Common myeloid progenitor, CD34-positive (primary cell): ENCODE data around the gene NFIB.

Experiments used
- CTCF ChIA-PET: fragments of 350-600 bp; sonication (Branson Sonifier 250); formaldehyde crosslinking; loops from one replicate; lab custom pipeline; 2021; ENCODE audit warnings: antibody characterized with exemption; lab: Charles Lee
- POLR2A ChIA-PET: fragments of 350-600 bp; sonication (Branson Sonifier 250); formaldehyde crosslinking; loops from one replicate; lab custom pipeline; 2021; ENCODE audit warnings: antibody characterized with exemption; lab: Charles Lee
- DNase-seq, 3 donors: peaks; one replicate each; pipeline versions ENCODE4 v3.0.0 to v3.0.0-alpha.2; 2013
- H3K27ac ChIP-seq, 2 experiments: 1 replicate in 1 of 2; 2 replicates in 1 of 2; pipeline ENCODE4 v1.7.0; 2013; ENCODE audit warnings: inconsistent platforms in 2 of 2, low read length in 2 of 2, mild to moderate bottlenecking in 2 of 2, low read depth in 1 of 2, moderate library complexity in 1 of 2; ENCODE audit not compliant: severe bottlenecking in 2 of 2, insufficient read depth in 1 of 2, poor library complexity in 1 of 2
- H3K27me3 ChIP-seq, 5 experiments: replicated peaks in 2 of 5; 1 replicate in 3 of 5; 2 replicates in 2 of 5; pipeline versions ENCODE4 v1.6.1 to v1.7.0; 2013; ENCODE audit warnings: low read length in 4 of 5, mild to moderate bottlenecking in 2 of 5, moderate library complexity in 2 of 5, inconsistent platforms in 1 of 5; ENCODE audit not compliant: insufficient read depth in 5 of 5, control insufficient read depth in 4 of 5
- H3K36me3 ChIP-seq, 4 experiments: 1 replicate in 2 of 4; 2 replicates in 2 of 4; pipeline versions ENCODE4 v1.6.1 to v1.7.0; 2013; ENCODE audit warnings: low read length in 3 of 4, control low read depth in 1 of 4, mild to moderate bottlenecking in 1 of 4; ENCODE audit not compliant: control insufficient read depth in 4 of 4, insufficient read depth in 4 of 4
- H3K4me1 ChIP-seq, 4 experiments: 1 replicate in 3 of 4; 2 replicates in 1 of 4; pipeline versions ENCODE4 v1.6.1 to v1.7.1; 2013; ENCODE audit warnings: low read length in 3 of 4, mild to moderate bottlenecking in 3 of 4, control low read depth in 1 of 4, inconsistent platforms in 1 of 4, moderate library complexity in 1 of 4; ENCODE audit not compliant: control insufficient read depth in 4 of 4, insufficient read depth in 4 of 4; ENCODE audit errors: control extremely low read depth in 1 of 4
- H3K4me3 ChIP-seq, 7 experiments: 1 replicate in 4 of 7; 2 replicates in 3 of 7; pipeline versions ENCODE4 v1.5.1 to v1.7.0; 2013; ENCODE audit warnings: mild to moderate bottlenecking in 7 of 7, low read length in 6 of 7, moderate library complexity in 6 of 7, inconsistent platforms in 2 of 7, low read depth in 2 of 7, control low read depth in 1 of 7; ENCODE audit not compliant: insufficient read depth in 4 of 7, control insufficient read depth in 1 of 7; ENCODE audit errors: extremely low read depth in 1 of 7
- H3K9me3 ChIP-seq, 5 experiments: 1 replicate in 4 of 5; 2 replicates in 1 of 5; pipeline versions ENCODE4 v1.6.1 to v1.7.1; 2013; ENCODE audit warnings: low read length in 4 of 5, mild to moderate bottlenecking in 2 of 5, inconsistent platforms in 1 of 5, low read depth in 1 of 5, moderate library complexity in 1 of 5; ENCODE audit not compliant: control insufficient read depth in 4 of 5, insufficient read depth in 2 of 5; ENCODE audit errors: control extremely low read depth in 1 of 5
- WGBS: methylation state at CpG from one replicate; pipeline ENCODE4 v1.1.5; 2013; ENCODE audit not compliant: insufficient coverage; 5-methylcytosine and 5-hydroxymethylcytosine counted together

The NFIB gene

DNA sequence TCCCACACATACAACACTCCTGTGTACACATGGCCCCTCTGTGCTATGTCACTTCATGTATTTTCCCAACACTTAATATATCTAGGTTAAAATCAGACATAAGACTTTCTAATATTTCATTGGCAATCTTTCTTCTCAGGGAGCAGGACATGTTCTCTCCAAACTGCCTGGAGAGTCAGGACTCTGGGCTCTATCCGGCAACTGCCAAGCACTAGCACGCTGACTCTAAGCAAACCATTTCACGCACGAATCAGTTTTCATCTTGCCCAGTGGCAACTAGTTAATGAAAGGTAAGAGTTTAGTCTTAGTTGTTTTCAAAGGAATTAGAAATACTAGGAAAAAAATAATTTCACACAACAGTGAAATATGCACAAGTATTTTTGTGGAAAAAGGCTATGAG lies 124.8 kb downstream of the NFIB start:
- 100% methylated on average over 1 of the region's 4 CpGs for WGBS
- DNase-seq: no peak
- H3K4me3 ChIP-seq: no peak overlapping the region
- no peaks in the 10 kb centered on the region for H3K9me3 ChIP-seq
- no peaks in the 10 kb centered on the region for H3K27me3 ChIP-seq
- CTCF ChIA-PET: no interaction called here
- POLR2A ChIA-PET: no interaction called here
- H3K27ac ChIP-seq: no peak overlapping the region
- no peaks in the 10 kb centered on the region for H3K36me3 ChIP-seq
- H3K4me1 ChIP-seq: peaks cover 0 to 2% (median 0%) of the 10 kb centered on the region in 4 experiments

DNA sequence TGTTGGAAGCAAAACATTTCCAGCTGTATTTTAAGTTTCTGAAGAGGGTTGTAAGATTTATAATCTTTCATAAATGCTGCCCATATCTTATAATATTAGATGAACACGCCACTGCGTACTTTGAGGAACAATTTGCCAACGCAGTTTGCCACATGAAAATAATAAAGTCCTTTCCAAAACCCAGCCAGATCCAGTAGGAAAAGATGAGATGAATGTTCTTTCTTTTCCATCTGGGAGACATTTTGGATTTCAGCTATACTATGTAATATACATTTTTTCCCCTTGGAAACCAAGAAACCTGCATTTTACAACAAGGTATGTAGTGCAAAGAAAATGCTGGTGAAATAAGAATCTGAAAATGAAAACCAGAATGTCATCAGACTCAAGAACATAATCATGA lies 125.4 kb downstream of the NFIB start:
- peaks cover 0 to 2% (median 0%) of the 10 kb centered on the region in 4 experiments for H3K4me1 ChIP-seq
- WGBS: no CpG with 5 or more reads among the region's 3 CpGs
- ChIA-PET CTCF (no interaction called here), POLR2A (no interaction called here)
- no peak overlapping the region for H3K4me3 ChIP-seq
- DNase-seq: no peak
- H3K36me3 ChIP-seq: no peaks in the 10 kb centered on the region
- no peaks in the 10 kb centered on the region for H3K27me3 ChIP-seq
- H3K9me3 ChIP-seq: no peaks in the 10 kb centered on the region
- no peak overlapping the region for H3K27ac ChIP-seq

DNA sequence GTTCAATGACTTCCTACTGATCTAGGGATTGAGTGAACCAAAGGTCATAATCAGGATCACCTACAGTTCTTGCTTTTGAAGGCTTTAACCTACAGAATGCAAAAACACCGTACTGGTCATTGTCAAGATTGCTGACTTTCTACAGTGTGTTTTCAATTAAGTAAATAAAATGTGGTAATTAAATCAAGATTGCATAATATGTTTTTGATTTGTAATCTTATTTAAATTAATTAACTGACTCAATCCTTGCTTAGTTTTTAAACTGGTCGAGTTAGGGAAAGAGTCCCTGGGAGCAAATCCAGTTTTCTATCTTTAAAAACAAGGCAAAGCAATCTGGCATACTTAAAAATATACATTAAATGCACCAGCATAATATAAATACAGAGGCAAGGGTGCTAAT lies 125.9 kb downstream of the NFIB start:
- Histone ChIP-seq H3K4me3 (no peak overlapping the region), H3K36me3 (no peaks in the 10 kb centered on the region), H3K27me3 (no peaks in the 10 kb centered on the region), H3K4me1 (peaks cover 0 to 4% (median 1%) of the 10 kb centered on the region in 4 experiments), H3K9me3 (no peaks in the 10 kb centered on the region), H3K27ac (no peak overlapping the region)
- POLR2A ChIA-PET: no interaction called here
- no peak for DNase-seq
- no CpG with 5 or more reads among the region's 2 CpGs for WGBS
- CTCF ChIA-PET: no interaction called here

DNA sequence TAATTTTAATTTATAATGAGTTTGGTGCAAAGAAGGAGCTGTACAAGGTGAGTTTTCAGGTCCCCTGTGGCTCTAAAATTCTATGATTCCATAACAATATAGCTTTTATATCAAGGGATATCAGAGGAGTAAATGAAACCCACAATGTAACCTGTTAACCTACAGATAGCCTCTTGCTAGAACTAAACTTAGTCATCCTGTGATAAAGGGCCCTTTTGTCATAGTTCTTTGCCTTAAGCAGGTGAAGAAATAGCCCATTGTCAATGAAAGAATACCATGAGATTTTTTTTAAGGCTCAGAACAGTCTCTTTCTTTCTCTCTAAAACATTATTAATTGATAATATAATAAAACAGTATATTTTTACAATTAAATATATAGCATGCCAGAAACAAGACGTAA lies 127.8 kb downstream of the NFIB start:
- Histone ChIP-seq H3K27ac (no peak overlapping the region), H3K9me3 (no peaks in the 10 kb centered on the region), H3K27me3 (peaks cover 0 to under 1% (median 0%) of the 10 kb centered on the region in 5 experiments), H3K36me3 (no peaks in the 10 kb centered on the region), H3K4me3 (no peak overlapping the region), H3K4me1 (peaks cover 0 to 13% (median 5%) of the 10 kb centered on the region in 4 experiments)
- no peak for DNase-seq
- ChIA-PET POLR2A (no interaction called here), CTCF (interaction anchor here (1.1 kb wide), 1 partner anchor 9 kb away, joined by 3 read pairs; no protein-coding TSS in a partner anchor)
- WGBS: no CpG with 5 or more reads among the region's 1 CpG

DNA sequence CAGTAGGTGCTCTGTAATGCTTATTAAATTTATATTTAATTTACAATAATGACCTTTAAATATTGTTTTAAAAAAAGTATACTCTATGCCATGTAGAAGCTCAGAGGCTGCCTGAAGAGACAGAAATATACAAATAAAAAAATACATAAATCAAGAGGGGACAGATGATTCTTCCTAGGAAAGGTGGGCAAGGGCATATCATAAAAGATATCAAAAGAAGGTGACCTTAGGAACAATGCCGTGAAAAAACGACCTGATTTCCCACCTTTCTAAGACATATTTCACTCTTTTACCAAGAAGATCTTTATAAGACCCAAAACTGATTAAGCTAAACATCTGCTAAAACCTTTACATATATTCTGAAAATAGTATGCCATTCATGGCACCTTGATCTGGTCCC lies 128.9 kb downstream of the NFIB start:
- Histone ChIP-seq H3K9me3 (no peaks in the 10 kb centered on the region), H3K27ac (no peak overlapping the region), H3K4me1 (peaks cover 0 to 13% (median 4%) of the 10 kb centered on the region in 4 experiments), H3K27me3 (peaks cover 0 to 4% (median 0%) of the 10 kb centered on the region in 5 experiments), H3K36me3 (no peaks in the 10 kb centered on the region), H3K4me3 (no peak overlapping the region)
- WGBS: 95% methylated on average over 2 of the region's 2 CpGs
- ChIA-PET POLR2A (no interaction called here), CTCF (no interaction called here)
- no peak for DNase-seq

DNA sequence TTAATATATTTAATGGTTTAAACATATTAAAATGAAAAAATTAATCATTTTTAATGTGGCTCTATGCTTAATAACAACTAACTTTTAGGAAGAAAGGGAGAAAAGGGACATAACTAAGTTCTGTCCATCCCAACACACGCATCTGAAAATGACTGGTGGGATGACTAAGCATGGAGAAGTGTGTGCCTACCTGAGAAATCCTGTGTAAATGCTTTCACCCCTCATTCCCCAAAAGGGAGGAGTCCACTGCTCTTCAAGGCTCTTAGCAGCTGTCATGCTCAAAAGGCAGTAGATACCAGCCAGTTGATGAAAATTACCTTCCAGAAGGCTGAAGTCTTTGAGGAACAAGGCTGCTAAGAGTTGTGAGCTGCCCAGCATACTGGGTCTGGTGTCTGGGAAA lies 130.9 kb downstream of the NFIB start:
- ChIA-PET CTCF (no interaction called here), POLR2A (interaction anchor here (0.7 kb wide), 1 partner anchor 247 kb away, joined by 4 read pairs; no protein-coding TSS in a partner anchor)
- WGBS: no CpG with 5 or more reads among the region's 1 CpG
- Histone ChIP-seq H3K9me3 (no peaks in the 10 kb centered on the region), H3K4me1 (peaks cover 0 to 13% (median 4%) of the 10 kb centered on the region in 4 experiments), H3K4me3 (no peak overlapping the region), H3K27ac (no peak overlapping the region), H3K36me3 (no peaks in the 10 kb centered on the region), H3K27me3 (peaks cover 0 to 4% (median 0%) of the 10 kb centered on the region in 5 experiments)
- DNase-seq: no peak

DNA sequence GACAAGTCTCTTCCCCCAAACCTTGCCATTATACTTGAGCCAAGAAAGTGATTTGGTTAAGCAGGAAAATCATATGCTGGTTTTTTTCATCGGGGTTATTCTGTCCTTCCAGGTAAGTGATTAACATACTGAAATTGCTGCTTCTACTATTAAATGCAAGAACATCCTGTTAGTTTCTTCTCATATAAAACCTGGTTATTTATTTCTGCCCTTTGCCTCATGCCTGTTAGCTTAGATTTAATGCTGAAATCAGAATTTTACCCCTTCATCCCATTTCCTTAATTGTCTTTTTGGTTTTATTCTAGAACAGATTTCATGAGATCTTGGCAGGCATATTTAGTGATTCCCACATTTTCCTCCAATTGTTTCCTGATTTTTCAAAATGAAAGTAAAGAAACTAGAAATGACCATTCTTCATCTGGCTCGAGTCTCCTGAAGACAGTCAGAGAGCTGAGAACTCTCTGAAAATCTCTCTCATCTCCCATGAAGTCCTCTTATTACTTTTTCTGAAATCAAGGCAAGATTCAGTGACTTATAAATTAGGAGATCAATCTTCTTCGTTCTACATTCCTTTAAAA lies 132.9 kb downstream of the NFIB start:
- Histone ChIP-seq H3K4me1 (peaks cover 0 to 13% (median 4%) of the 10 kb centered on the region in 4 experiments), H3K27ac (no peak overlapping the region), H3K9me3 (no peaks in the 10 kb centered on the region), H3K27me3 (peaks cover 0 to 4% (median 0%) of the 10 kb centered on the region in 5 experiments), H3K4me3 (no peak overlapping the region), H3K36me3 (no peaks in the 10 kb centered on the region)
- CTCF ChIA-PET: interaction anchor here (1.8 kb wide), 1 partner anchor 9 kb away, joined by 4 read pairs; no protein-coding TSS in a partner anchor
- POLR2A ChIA-PET: no interaction called here
- 100% methylated on average over 1 of the region's 3 CpGs for WGBS
- DNase-seq: no peak
